SJCRH30 (cell line): ENCODE results near the gene ANO1. TPM values are rescaled to one million over a fixed set of nuclear protein-coding genes. Genes with fewer than 3 reads are reported as not detected.

Source experiments
- DNase-seq, 2 experiments: peaks; one replicate each; pipeline ENCODE4 v3.0.0-alpha.2; 2015 to 2020
- H3K27ac ChIP-seq: fragments of 250-450 bp; sonication (Bioruptor Pico); 2 replicates; pipeline ENCODE4 v1.5.1; 2020; ENCODE audit warnings: mild to moderate bottlenecking, moderate library complexity
- H3K27me3 ChIP-seq: fragments of 250-450 bp; sonication (Bioruptor Pico); 2 replicates; pipeline ENCODE4 v1.5.1; 2020; ENCODE audit warnings: mild to moderate bottlenecking, moderate library complexity
- H3K36me3 ChIP-seq: fragments of 250-450 bp; sonication (Bioruptor Pico); 2 replicates; pipeline ENCODE4 v1.5.1; 2020; ENCODE audit warnings: mild to moderate bottlenecking, moderate library complexity
- H3K4me1 ChIP-seq: fragments of 250-450 bp; sonication (Bioruptor Pico); 2 replicates; pipeline ENCODE4 v1.5.1; 2020; ENCODE audit warnings: mild to moderate bottlenecking, moderate library complexity
- H3K4me3 ChIP-seq: fragments of 250-450 bp; sonication (Bioruptor Pico); 2 replicates; pipeline ENCODE4 v1.5.1; 2020; ENCODE audit warnings: mild to moderate bottlenecking, moderate library complexity
- H3K9me3 ChIP-seq: fragments of 250-450 bp; sonication (Bioruptor Pico); replicated peaks from 2 replicates; pipeline ENCODE4 v1.5.1; 2020; ENCODE audit warnings: mild to moderate bottlenecking, moderate library complexity
- total RNA-seq: library from RNA; depleted of rRNA; stranded (reverse); fragments of >200 nt; shearing (Covaris generic); gene quantifications from 2 replicates; pipeline ENCODE4 v1.2.3, GENCODE V29; 2014

Gene ANO1
- total RNA-seq, 1 experiment from 2014 or later, result 0.43 TPM

GRCh38 chr11:70064008-70064725, 13.9 kb upstream of the ANO1 start:
- H3K36me3 ChIP-seq, result no peaks in the 10 kb centered on the region
- no peaks in the 10 kb centered on the region for H3K9me3 ChIP-seq
- no peak for DNase-seq
- no peaks in the 10 kb centered on the region for H3K4me1 ChIP-seq
- no peak overlapping the region for H3K27ac ChIP-seq
- H3K27me3 ChIP-seq, result 0 out of 2 replicates have a peak, but pooled peaks cover 4% of the 10 kb centered on the region
- no peak overlapping the region for H3K4me3 ChIP-seq

GRCh38 chr11:70064726-70065317, 13.3 kb upstream of the ANO1 start:
- H3K27ac ChIP-seq, result no peak overlapping the region
- H3K4me1 ChIP-seq, result no peaks in the 10 kb centered on the region
- no peak for DNase-seq
- H3K4me3 ChIP-seq, result no peak overlapping the region
- H3K9me3 ChIP-seq, result no peaks in the 10 kb centered on the region
- no peaks in the 10 kb centered on the region for H3K36me3 ChIP-seq
- H3K27me3 ChIP-seq, result 0 out of 2 replicates have a peak, but pooled peaks cover 4% of the 10 kb centered on the region

- Histone ChIP-seq H3K27me3 (0 out of 2 replicates have a peak, but pooled peaks cover 4% of the 10 kb centered on the region), H3K4me3 (no peak overlapping the region), H3K36me3 (no peaks in the 10 kb centered on the region), H3K9me3 (no peaks in the 10 kb centered on the region), H3K4me1 (no peaks in the 10 kb centered on the region), H3K27ac (no peak overlapping the region)
- DNase-seq, result no peak
Observed at GRCh38 chr11:70065318-70066135, 12.6 kb upstream of the ANO1 start.

DNA sequence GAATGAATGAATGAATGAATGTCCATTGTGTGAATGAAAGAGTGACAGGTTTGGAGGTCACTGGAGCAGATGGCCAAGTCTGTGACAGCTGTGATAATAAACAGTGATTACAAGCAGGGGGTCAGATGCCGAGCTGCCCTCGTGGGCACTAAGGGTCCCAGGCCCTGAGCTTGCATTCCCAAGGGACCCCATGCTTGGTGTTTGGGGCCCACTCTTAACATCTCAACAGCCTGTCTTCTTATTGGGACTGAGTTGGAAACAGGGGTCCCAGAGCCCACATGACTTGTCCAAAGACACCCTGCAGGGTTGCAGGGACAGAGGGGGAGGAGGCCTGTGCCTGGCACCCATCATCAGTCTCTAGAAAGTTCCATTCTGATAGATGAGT, 12.0 kb upstream of the ANO1 start:
- Histone ChIP-seq H3K4me1 (no peaks in the 10 kb centered on the region), H3K27me3 (0 out of 2 replicates have a peak, but pooled peaks cover 4% of the 10 kb centered on the region), H3K36me3 (no peaks in the 10 kb centered on the region), H3K4me3 (no peak overlapping the region), H3K27ac (no peak overlapping the region), H3K9me3 (no peaks in the 10 kb centered on the region)
- no peak for DNase-seq

- 0 out of 2 replicates have a peak, but pooled peaks cover 4% of the 10 kb centered on the region for H3K27me3 ChIP-seq
- DNase-seq, result no peak
- H3K27ac ChIP-seq, result no peak overlapping the region
- no peaks in the 10 kb centered on the region for H3K4me1 ChIP-seq
- H3K4me3 ChIP-seq, result no peak overlapping the region
- no peaks in the 10 kb centered on the region for H3K9me3 ChIP-seq
- no peaks in the 10 kb centered on the region for H3K36me3 ChIP-seq
Observed at GRCh38 chr11:70066628-70067027, 11.5 kb upstream of the ANO1 start.

DNA sequence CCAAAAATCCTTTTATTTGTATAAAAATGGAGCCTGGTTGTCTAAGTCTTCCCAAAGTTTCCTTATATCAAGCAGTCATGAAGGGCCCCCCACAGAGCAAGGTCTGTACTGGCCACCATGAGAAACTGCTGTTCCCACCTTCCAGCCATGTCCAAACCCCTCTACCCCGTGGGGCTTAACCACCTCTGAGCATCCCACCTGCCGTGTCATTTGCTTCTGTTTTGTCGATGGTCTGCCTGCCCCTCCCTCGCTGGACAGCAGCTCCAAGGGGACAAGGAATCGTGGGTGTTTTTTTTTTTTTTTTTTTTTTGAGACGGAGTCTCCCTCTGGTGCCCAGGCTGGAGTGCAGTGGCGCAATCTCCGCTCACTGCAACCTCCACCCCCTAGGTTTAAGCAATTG, 11.1 kb upstream of the ANO1 start:
- DNase-seq, result no peak

DNA sequence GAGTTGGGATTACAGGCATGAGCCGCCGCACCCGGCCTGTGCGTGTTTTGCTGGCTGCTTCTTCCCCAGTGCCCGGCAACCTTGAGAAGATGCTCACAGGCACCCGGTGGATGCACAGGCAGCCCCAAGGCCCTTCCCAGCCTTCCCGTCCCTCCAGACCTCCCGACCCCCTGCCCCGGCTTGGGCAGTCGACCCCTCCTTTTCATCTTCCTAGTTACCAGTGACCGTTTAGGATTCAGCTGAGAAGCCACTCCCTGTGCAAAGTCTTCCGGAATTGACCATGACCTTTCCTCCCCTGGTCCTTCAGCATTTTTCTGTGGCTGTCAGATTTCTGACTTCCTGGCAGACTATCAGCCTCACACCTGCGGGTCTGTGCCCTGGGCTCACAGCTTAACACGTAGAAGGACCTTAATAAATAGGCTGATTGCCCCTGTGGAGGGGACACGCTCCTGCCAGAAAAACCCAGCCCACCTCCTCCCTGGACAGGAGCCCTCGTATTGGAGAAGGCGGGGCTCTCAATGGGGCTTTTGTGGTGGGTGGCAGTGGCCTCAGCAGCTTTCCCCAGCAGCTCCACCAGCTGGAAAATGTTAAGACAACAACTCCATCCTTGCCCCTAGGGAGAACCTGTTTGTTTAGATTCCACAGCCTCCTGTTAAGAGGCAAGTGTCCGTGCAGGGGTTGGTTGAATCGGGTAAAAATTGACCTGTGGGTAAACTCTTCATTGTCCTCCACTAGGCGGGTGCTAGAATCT, 10.4 kb upstream of the ANO1 start:
- Histone ChIP-seq H3K27me3 (peaks cover 9% of the 10 kb centered on the region; the same call in 1 of the 2 replicates), H3K4me3 (no peak overlapping the region), H3K4me1 (no peaks in the 10 kb centered on the region), H3K36me3 (no peaks in the 10 kb centered on the region), H3K27ac (no peak overlapping the region), H3K9me3 (no peaks in the 10 kb centered on the region)
- no peak for DNase-seq

More for the DNA sequence above, 11.1 kb upstream of the ANO1 start:
- Histone ChIP-seq H3K36me3 (no peaks in the 10 kb centered on the region), H3K27me3 (peaks cover 4% of the 10 kb centered on the region; the same call in 1 of the 2 replicates), H3K9me3 (no peaks in the 10 kb centered on the region), H3K4me3 (no peak overlapping the region), H3K27ac (no peak overlapping the region), H3K4me1 (no peaks in the 10 kb centered on the region)

- Histone ChIP-seq H3K36me3 (no peaks in the 10 kb centered on the region), H3K27ac (no peak overlapping the region), H3K27me3 (peaks cover 10% of the 10 kb centered on the region; the same call in 1 of the 2 replicates), H3K9me3 (no peaks in the 10 kb centered on the region), H3K4me1 (no peaks in the 10 kb centered on the region), H3K4me3 (no peak overlapping the region)
- DNase-seq, result no peak
Observed at GRCh38 chr11:70068345-70068744, 9.8 kb upstream of the ANO1 start.

DNA sequence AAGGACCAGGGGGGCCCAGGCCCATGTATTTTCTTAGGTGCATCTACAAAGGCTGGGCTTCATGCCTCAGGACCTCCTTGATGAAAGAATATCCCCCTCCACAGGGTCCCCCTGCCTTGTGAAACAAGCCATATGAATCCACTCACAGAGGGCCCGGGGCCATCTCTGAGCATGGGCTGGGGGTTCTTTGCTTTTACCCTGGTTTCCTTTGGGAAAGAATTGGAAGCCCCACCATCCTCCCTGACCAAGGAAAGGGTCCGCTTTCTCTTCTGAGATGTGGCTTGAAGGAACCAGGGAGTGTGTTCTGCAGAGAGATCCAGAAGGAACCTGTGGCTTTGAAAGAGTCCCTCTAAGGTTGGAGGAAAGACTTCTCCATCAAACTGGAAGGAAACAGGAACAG, 9.2 kb upstream of the ANO1 start:
- DNase-seq, result no peak
- Histone ChIP-seq H3K27ac (no peak overlapping the region), H3K4me3 (no peak overlapping the region), H3K4me1 (no peaks in the 10 kb centered on the region), H3K36me3 (no peaks in the 10 kb centered on the region), H3K27me3 (peaks cover 10% of the 10 kb centered on the region; the same call in 1 of the 2 replicates), H3K9me3 (no peaks in the 10 kb centered on the region)

DNA sequence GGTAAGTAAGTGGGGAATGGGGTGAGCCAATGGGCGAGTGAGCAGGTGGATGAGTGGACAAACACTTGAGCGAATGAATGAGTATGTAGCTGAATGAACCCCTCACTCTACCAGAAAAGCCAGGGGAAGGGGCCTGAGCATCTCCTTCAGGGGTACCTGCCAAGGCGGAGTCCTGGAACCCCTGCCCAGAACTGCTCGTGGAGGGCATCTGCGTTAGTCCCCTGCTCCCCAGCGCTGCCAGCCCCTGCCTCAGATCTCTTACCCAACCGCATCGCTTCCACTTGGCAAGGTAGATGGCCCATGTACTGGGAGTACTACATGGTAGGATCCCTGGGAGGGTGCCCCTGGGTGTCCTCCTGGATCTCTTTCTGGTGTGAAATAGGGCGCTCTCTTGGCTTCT, 7.4 kb upstream of the ANO1 start:
- Histone ChIP-seq H3K27ac (no peak overlapping the region), H3K9me3 (no peaks in the 10 kb centered on the region), H3K4me1 (no peaks in the 10 kb centered on the region), H3K36me3 (no peaks in the 10 kb centered on the region), H3K27me3 (peaks cover 10% of the 10 kb centered on the region; the same call in 1 of the 2 replicates), H3K4me3 (no peak overlapping the region)
- DNase-seq, result no peak

DNA sequence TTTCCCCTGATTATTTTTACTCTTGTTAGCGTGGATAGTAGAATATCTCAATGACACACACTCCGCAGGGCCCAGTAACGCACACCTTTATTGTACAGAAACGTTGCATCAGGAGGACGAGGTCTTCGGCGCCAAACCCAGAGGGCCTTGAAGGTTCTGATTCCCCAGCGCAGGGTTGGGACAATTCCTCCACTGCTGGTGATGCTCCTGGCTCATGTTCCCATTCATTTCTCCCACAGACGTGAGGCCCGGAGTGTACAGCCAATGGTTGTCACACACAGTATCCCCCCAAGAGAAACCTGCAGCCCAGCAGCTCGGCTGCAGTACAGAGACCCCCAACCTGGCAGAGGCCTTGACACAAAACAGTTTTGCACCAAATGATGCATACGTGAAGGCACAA, 6.1 kb upstream of the ANO1 start:
- Histone ChIP-seq H3K4me3 (no peak overlapping the region), H3K36me3 (no peaks in the 10 kb centered on the region), H3K27me3 (peaks cover 10% of the 10 kb centered on the region; the same call in 1 of the 2 replicates), H3K4me1 (no peaks in the 10 kb centered on the region), H3K9me3 (no peaks in the 10 kb centered on the region), H3K27ac (no peak overlapping the region)
- DNase-seq, result no peak

GRCh38 chr11:70072461-70072860, 5.7 kb upstream of the ANO1 start:
- Histone ChIP-seq H3K9me3 (no peaks in the 10 kb centered on the region), H3K27ac (no peak overlapping the region), H3K27me3 (peaks cover 10% of the 10 kb centered on the region; the same call in 1 of the 2 replicates), H3K4me3 (no peak overlapping the region), H3K36me3 (no peaks in the 10 kb centered on the region), H3K4me1 (no peaks in the 10 kb centered on the region)
- DNase-seq, result no peak

GRCh38 chr11:70072861-70073755, 5.0 kb upstream of the ANO1 start:
- H3K27me3 ChIP-seq, result peaks cover 10% of the 10 kb centered on the region; the same call in 1 of the 2 replicates
- H3K4me3 ChIP-seq, result no peak overlapping the region
- H3K4me1 ChIP-seq, result no peaks in the 10 kb centered on the region
- no peaks in the 10 kb centered on the region for H3K36me3 ChIP-seq
- H3K27ac ChIP-seq, result no peak overlapping the region
- DNase-seq, result peak; percentile 8 to 34
- H3K9me3 ChIP-seq, result no peaks in the 10 kb centered on the region
